GM18505 (cell line): ENCODE data around the gene COIL.

Source experiments
- ATAC-seq: cut with Tn5 transposase; IDR thresholded peaks from one replicate; pipeline ENCODE4 v1.9.1; 2021; ENCODE audit not compliant: unreplicated experiment
- POLR2A ChIP-seq: IDR thresholded peaks from 4 replicates; pipeline ENCODE4 v1.6.1; 2011; ENCODE audit warnings: borderline replicate concordance; ENCODE audit not compliant: insufficient read depth, insufficient read length; ENCODE audit errors: extremely low read depth

The COIL gene

GRCh38 chr17:56960596-56961538 lies at the start of gene COIL:
COIL (minus strand) TSS chr17:56961050; CDS start chr17:56961019, 31 bp downstream.
- ATAC-seq: peak; percentile 97
- TF ChIP-seq POLR2A: peak; percentile 81

- ATAC-seq: no peak
- no peak for TF ChIP-seq POLR2A
Measured at GRCh38 chr17:57010487-57010886, 49.6 kb upstream of the COIL start.

- ATAC-seq: peak; percentile 47
- TF ChIP-seq POLR2A: no peak
Measured at GRCh38 chr17:57009737-57010445, 49.0 kb upstream of the COIL start.

- ATAC-seq: no peak
- TF ChIP-seq POLR2A: no peak
Measured at GRCh38 chr17:57008958-57009357, 48.1 kb upstream of the COIL start.

- no peak for ATAC-seq
- TF ChIP-seq POLR2A: no peak
Measured at GRCh38 chr17:57006040-57006439, 45.2 kb upstream of the COIL start.

GRCh38 chr17:57004944-57005579 lies 44.2 kb upstream of the COIL start:
- TF ChIP-seq POLR2A: no peak
- ATAC-seq: peak; percentile 71

GRCh38 chr17:57002904-57003303 lies 42.1 kb upstream of the COIL start:
- no peak for TF ChIP-seq POLR2A
- no peak for ATAC-seq

GRCh38 chr17:57001541-57001940 lies 40.7 kb upstream of the COIL start:
- TF ChIP-seq POLR2A: no peak
- ATAC-seq: no peak

GRCh38 chr17:56997313-56997712 lies 36.5 kb upstream of the COIL start:
- no peak for TF ChIP-seq POLR2A
- ATAC-seq: no peak

GRCh38 chr17:56995766-56996165 lies 34.9 kb upstream of the COIL start:
- TF ChIP-seq POLR2A: no peak
- ATAC-seq: no peak

- ATAC-seq: no peak
- no peak for TF ChIP-seq POLR2A
Measured at GRCh38 chr17:56994009-56994792, 33.4 kb upstream of the COIL start.

- no peak for TF ChIP-seq POLR2A
- no peak for ATAC-seq
Measured at GRCh38 chr17:56992364-56992763, 31.5 kb upstream of the COIL start.
